Mucosa of descending colon (tissue), 3 donors: ENCODE data around the gene DSN1. TPM values are rescaled to one million over a fixed set of nuclear protein-coding genes. Genes with fewer than 3 reads are reported as not detected.

Source experiments
- ATAC-seq: fragments of 200-7000 bp; cut with Tn5 transposase; one replicate; pipeline ENCODE4 v1.9.1; 2020; ENCODE audit warnings: mild to moderate bottlenecking, moderate library complexity
- DNase-seq, 3 donors: peaks; one replicate each; pipeline ENCODE4 v3.0.0-alpha.2; 2020
- H3K36me3 ChIP-seq: fragments of 200-600 bp; one replicate; pipeline ENCODE4 v1.8.0; 2021; ENCODE audit warnings: low read depth, mild to moderate bottlenecking
- H3K4me1 ChIP-seq: fragments of 200-600 bp; one replicate; pipeline ENCODE4 v1.8.0; 2021; ENCODE audit warnings: low read depth, mild to moderate bottlenecking
- H3K4me3 ChIP-seq: fragments of 200-600 bp; one replicate; pipeline ENCODE4 v1.8.0; 2021; ENCODE audit warnings: mild to moderate bottlenecking
- H3K9me3 ChIP-seq: fragments of 200-600 bp; one replicate; pipeline ENCODE4 v1.8.0; 2021; ENCODE audit warnings: mild to moderate bottlenecking
- CTCF ChIP-seq: fragments of 200-600 bp; IDR thresholded peaks from one replicate; pipeline ENCODE4 v1.8.0; 2022; ENCODE audit warnings: antibody characterized with exemption, mild to moderate bottlenecking
- intact Hi-C, 2 donors: fragments of 100-400 bp; cut with DNase I in 1 of 2; cut with micrococcal nuclease in 1 of 2; formaldehyde crosslinking; loops; one replicate each; pipeline versions ENCODE4 v1.11.0 to v1.11.1; 2022; cut with DNase I, micrococcal nuclease
- long read RNA-seq, 2 donors: library from polyadenylated mRNA; unstranded; transcript quantifications; one replicate each; pipeline ENCODE4 v2.0.0, GENCODE V29; 2019 to 2021
- total RNA-seq, 3 donors: library from RNA; stranded (reverse); fragmentation: NEBNext Ultra II Directional in 2 of 3; extraction: Animal tissue kit (Norgen Biotek cat#: 25700) in 2 of 3; gene quantifications; one replicate each; pipeline versions ENCODE4 v1.2.1 to v1.2.4, GENCODE V29; 2021 to 2023
- donor health status: DM: no; HTN: no; CAD: no; lungs with moderate emphysema.
- donor health status: DM: no; HTN: no; CAD: no.
- donor health status: DM: no; HTN: yes; CAD: no.

The DSN1 gene
- total RNA-seq: 10 to 100 TPM in 1 of 3 donors, 1 to 10 TPM in 2; 7.8 to 11.3 (median 7.9) TPM
- long read RNA-seq, donor 1, transcript DSN1-203 (11 exons, 2,233 nt): major isoform, 9 of 13 reads
- long read RNA-seq, donor 1, partial matches to known transcripts: 1 of 13 reads
- long read RNA-seq, donor 1, other reads (novel, unspliced or antisense): 1 of 13 reads
- long read RNA-seq, donor 2, transcript DSN1-203 (11 exons, 2,233 nt): major isoform, 6 of 13 reads
- long read RNA-seq, donor 2, partial matches to known transcripts: 0 of 13 reads
- long read RNA-seq, donor 2, other reads (novel, unspliced or antisense): 6 of 13 reads

DNA sequence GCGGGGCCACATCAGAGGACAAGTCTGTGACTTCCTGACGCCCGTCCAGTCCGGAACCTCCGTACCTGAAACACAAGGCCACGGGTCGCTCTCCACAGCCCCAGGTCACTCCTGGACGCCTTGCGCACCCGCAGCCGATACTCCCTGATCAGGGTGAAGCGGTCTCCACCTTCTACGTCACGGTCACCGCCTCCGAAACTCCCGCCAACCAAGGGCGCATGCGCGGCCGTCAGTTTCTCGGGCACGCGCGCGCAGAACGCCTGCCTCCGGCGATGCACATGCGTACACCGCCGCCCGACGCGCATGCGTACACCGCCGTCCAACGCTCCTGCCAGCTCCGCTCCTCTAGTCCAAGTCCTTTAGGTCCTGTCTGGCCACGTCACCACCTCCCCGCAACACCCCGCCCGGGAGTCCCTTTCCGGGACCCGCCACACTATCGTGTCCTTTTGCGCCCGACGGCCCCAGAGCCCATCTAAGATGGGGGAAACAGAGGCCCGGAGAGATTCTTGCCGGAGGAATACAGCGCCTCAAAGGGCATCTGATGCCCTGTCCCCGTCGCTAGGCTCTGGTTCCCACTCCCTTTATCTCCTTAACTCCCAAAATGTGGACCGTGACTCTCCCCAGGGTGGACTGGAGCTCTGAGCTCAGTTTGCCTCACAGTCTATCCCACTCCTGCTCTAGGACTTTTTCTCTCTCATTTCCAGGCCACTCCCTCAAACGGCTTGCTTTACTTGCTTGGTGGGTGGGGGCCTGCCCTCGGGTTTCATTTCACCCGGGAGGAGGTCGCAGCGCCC is at the start of gene DSN1:
Gene DSN1, minus strand, starts transcription at position 167 of the 794 bp plus-strand sequence. CDS start 2,305 bp downstream, outside the sequence.
- ATAC-seq: peak; percentile 96
- Histone ChIP-seq H3K9me3 (no peaks in the 10 kb centered on the region), H3K4me1 (peaks cover 14% of the 10 kb centered on the region), H3K4me3 (peak within 1 kb of the TSS; percentile 43), H3K36me3 (no peaks in the 10 kb centered on the region)
- DNase-seq: peak; percentile 98 to 100 (median 99)
- TF ChIP-seq CTCF: peak; percentile 20
- intact Hi-C loops: no loop called here

GRCh38 chr20:36823121-36823520 is 49.6 kb upstream of the DSN1 start:
- Histone ChIP-seq H3K4me1 (no peaks in the 10 kb centered on the region), H3K4me3 (no peak overlapping the region), H3K9me3 (no peaks in the 10 kb centered on the region), H3K36me3 (no peaks in the 10 kb centered on the region)
- no peak for TF ChIP-seq CTCF
- no peak for DNase-seq
- intact Hi-C loops: no loop called here
- no peak for ATAC-seq

DNA sequence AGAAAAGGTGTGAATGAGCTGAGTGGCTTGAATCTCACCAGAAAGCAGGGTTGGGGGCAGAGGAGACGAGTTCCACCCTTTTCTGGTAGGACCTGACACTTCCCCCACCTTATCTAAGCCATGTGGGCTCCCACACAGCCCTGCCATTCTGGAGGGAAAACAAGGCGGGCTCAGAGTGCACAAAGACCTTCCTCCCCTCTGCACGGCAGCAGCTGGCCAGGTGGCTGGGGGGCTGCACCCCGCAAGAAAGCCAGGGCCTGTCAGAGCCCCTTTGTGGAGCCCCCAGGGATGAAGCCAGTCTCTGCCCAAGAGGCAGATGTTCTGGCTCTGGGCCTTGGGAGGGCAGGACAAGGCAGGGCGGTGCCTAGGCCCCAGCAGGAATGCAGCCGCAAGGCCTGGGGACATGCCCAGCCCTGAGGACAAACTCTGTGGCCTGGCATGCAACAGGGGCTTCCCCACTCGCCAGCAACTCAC is 48.4 kb upstream of the DSN1 start:
- Histone ChIP-seq H3K36me3 (no peaks in the 10 kb centered on the region), H3K4me3 (no peak overlapping the region), H3K9me3 (no peaks in the 10 kb centered on the region), H3K4me1 (no peaks in the 10 kb centered on the region)
- peak; percentile 10 for ATAC-seq
- DNase-seq: no peak
- intact Hi-C loops: no loop called here
- no peak for TF ChIP-seq CTCF

DNA sequence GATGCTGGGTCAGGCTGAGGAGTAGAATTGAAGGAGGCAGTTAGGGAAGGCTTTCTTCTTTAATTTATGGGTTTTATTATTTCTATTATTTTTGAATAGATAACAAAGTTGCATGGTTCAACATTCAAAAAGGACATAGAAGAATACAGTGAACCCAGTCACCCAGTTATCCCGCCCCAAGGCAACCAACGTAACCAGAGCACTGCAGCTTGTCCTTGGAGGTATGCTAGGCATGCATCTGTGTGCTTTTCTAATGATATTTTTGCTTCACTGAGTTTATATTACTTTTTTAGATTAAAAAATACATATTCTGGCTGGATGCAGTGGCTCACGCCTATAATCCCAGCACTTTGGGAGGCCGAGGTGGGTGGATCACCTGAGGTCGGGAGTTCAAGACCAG is 47.4 kb upstream of the DSN1 start:
- Histone ChIP-seq H3K4me1 (no peaks in the 10 kb centered on the region), H3K9me3 (no peaks in the 10 kb centered on the region), H3K4me3 (no peak overlapping the region), H3K36me3 (no peaks in the 10 kb centered on the region)
- ATAC-seq (no peak), DNase-seq (no peak)
- TF ChIP-seq CTCF: no peak
- intact Hi-C loops: no loop called here

- TF ChIP-seq CTCF: no peak
- Histone ChIP-seq H3K9me3 (no peaks in the 10 kb centered on the region), H3K4me1 (no peaks in the 10 kb centered on the region), H3K36me3 (no peaks in the 10 kb centered on the region), H3K4me3 (no peak overlapping the region)
- intact Hi-C loops: no loop called here
- ATAC-seq (no peak), DNase-seq (no peak)
Observed at GRCh38 chr20:36820073-36820472, 46.5 kb upstream of the DSN1 start.
